GM18519 (cell line): ENCODE measurements around the gene TMEM63A.
"Not testable (repeated sequence)": the region's sequence is repeated elsewhere in the genome, so short reads cannot be mapped to it uniquely, and the experiment has no call there.

Experiments used
- ATAC-seq: cut with Tn5 transposase; IDR thresholded peaks from one replicate; pipeline ENCODE4 v1.9.1; 2021; ENCODE audit warnings: mild to moderate bottlenecking, moderate library complexity; ENCODE audit not compliant: unreplicated experiment, low FRiP score

The TMEM63A gene

DNA sequence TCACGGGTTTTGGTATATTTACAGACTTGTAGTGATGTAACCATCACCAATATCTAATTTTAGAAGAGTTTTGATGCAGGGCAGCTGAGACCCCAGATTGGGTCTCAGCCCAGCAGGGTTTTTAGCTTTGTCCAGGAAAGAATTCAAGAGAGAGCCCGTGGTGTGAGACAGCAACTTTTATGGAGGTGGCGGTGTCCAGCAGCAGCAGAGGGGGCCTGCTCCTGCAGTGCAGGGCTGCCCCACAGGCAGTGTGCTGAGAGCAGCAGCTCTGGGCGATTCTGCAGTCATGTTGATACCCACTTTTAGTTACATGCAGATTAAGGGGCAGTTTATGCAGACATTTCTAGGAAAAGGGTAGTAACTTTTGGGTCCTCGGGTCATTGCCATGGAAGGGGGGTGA, 74.0 kb downstream of the TMEM63A start:
- no peak for ATAC-seq

DNA sequence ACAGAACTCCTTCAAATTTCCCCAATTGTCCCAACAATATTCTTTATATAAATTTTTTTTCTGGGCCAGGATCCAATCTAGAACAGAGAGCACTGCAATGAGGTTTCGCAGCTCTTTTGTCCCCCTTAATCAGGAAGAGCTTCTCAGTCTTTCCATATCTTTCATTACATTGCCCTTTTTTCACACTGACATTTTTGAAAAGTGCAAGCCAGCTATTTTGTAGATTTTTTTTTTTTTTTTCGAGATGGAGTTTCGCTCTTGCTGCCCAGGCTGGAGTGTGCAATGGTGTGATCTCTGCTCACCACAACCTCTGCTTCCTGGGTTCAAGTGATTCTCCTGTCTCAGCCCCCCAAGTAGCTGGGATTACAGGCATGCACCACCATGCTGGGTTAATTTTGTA, 75.4 kb downstream of the TMEM63A start:
- ATAC-seq, result not testable (repeated sequence)

DNA sequence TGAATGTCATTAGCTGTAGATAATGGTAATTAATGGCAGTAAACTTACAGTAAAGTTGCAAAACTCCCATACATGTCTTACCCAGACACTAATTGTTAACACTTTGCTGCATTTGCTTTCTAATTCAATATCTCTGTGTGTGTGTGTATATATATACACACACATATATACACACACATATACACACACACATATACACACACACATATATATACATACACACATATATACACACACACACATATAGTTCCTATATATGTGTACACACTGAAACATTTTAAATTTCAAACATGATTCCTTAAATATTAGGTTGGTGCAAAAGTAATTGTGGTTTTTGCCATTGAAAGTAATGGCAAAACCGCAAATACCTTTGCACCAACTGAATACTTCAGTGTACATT, 75.9 kb downstream of the TMEM63A start:
- no peak for ATAC-seq

DNA sequence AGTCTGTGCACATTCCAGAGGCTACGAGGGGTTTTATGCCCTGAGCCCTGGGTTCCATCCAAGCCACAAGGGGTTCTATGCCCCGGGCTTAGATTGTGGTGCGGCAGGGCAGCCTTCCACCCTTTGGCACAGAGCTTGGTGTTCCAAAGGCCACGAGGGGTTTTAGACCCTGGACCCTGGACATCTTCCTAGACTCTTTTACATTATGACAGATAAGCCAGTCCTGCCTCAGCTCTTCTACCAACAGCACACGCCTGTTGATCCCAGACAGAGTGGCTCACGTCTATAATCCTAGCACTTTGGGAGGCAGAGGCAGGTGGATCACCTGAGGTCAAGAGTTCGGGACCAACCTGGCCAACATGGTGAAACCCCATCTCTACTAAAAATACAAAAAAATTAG, 81.0 kb downstream of the TMEM63A start:
- ATAC-seq, result not testable (repeated sequence)

DNA sequence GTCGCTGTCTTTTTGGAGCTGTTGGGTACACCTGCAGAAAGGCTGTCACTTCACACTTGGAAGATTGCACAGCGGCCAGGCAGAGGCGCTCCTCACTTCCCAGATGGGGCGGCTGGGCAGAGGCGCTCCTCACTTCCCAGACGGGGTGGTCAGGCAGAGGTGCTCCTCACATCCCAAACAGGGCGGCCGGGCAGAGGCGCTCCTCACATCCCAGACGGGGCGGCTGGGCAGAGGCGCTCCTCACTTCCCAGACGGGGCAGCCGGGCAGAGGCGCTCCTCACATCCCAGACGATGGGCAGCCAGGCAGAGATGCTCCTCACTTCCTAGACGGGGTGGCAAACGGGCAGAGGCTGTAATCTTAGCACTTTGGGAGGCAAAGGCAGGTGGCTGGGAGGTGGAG, 86.1 kb downstream of the TMEM63A start:
- ATAC-seq, result not testable (repeated sequence)
